ENCODE data around the gene TMEM256. TPM values are rescaled to one million over a fixed set of nuclear protein-coding genes. Genes with fewer than 3 reads are reported as not detected.

Gene TMEM256
- total RNA-seq, 1 donor from 2014 or later = 71.6 TPM

DNA sequence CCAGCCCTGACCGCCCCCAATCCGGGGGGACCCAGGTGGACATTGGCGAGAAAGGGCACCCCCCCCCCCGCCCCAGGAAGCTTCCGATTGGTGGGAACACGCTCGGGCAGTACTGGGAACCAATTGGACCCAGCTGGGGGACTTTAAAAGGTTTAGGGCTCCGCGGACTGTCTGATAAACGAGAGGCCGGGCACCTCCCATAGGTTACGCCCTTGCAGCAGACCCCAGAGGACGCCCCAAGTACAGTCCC, 245 bp downstream of the TMEM256 start:
- Mint-ChIP-seq H3K4me3 (peak overlapping the region; percentile 97), H3K4me1 (peaks cover 43% of the 10 kb centered on the region), H3K9me3 (no peaks in the 10 kb centered on the region), H3K27ac (ENCODE audit: unreplicated experiment) (peak overlapping the region; percentile 81), H3K27me3 (ENCODE audit: low read depth) (no peaks in the 10 kb centered on the region), H3K36me3 (ENCODE audit: low read depth) (peaks cover 3% of the 10 kb centered on the region)
- no peak for DNase-seq (ENCODE audit: low read depth, low spot score)
- no peak for TF ChIP-seq CTCF (conservative IDR thresholded peaks at IDR 0.05)

DNA sequence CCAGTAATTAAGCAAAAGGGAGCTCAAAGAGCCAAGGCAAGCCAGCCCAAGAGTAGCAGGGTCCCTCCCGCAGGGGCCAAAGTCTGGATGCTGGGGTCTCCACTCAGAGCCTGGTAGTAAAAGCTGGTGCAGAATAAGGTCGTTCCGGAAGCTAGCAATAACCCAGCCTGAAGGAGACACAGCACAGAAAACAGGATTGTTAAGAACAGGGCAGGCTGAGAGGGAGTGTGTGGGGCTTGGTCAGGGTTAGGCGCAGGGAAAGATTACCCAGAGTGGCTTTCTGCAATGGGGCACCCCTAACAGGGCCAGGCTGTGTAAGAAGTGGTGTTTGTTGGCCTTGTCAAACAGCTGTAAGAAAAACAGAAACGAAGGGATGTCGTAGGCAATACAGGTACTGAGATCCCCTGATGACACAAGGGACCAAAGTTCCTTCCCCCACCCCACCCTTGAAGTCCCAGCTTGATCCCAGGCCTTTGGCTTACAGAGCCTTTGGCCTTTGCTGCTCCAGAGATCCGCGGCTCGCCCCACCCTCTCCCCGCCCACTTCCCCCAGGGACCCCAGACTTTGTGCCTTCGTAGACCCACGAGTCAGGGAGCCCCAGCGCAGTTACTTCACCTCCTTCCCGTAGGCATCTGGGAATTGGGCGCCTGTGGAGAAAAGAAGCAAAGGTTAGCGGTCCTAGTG, 712 bp downstream of the TMEM256 start:
- peaks cover 48% of the 10 kb centered on the region for H3K4me1 Mint-ChIP-seq
- no peaks in the 10 kb centered on the region for H3K9me3 Mint-ChIP-seq
- TF ChIP-seq CTCF (conservative IDR thresholded peaks at IDR 0.05) = no peak
- H3K27me3 Mint-ChIP-seq (ENCODE audit: low read depth) = no peaks in the 10 kb centered on the region
- peak overlapping the region; percentile 97 for H3K4me3 Mint-ChIP-seq
- H3K36me3 Mint-ChIP-seq (ENCODE audit: low read depth) = peaks cover 3% of the 10 kb centered on the region
- peak overlapping the region; percentile 92 for H3K27ac Mint-ChIP-seq (ENCODE audit: unreplicated experiment)
- DNase-seq (ENCODE audit: low read depth, low spot score) = peak; percentile 34

GRCh38 chr17:7398612-7399011, 5.3 kb downstream of the TMEM256 start:
- Mint-ChIP-seq H3K4me1 (peaks cover 32% of the 10 kb centered on the region), H3K9me3 (no peaks in the 10 kb centered on the region), H3K36me3 (ENCODE audit: low read depth) (peaks cover 3% of the 10 kb centered on the region), H3K4me3 (peak overlapping the region; percentile 71), H3K27me3 (ENCODE audit: low read depth) (no peaks in the 10 kb centered on the region), H3K27ac (ENCODE audit: unreplicated experiment) (no peak overlapping the region)
- no peak for TF ChIP-seq CTCF (conservative IDR thresholded peaks at IDR 0.05)
- no peak for DNase-seq (ENCODE audit: low read depth, low spot score)

DNA sequence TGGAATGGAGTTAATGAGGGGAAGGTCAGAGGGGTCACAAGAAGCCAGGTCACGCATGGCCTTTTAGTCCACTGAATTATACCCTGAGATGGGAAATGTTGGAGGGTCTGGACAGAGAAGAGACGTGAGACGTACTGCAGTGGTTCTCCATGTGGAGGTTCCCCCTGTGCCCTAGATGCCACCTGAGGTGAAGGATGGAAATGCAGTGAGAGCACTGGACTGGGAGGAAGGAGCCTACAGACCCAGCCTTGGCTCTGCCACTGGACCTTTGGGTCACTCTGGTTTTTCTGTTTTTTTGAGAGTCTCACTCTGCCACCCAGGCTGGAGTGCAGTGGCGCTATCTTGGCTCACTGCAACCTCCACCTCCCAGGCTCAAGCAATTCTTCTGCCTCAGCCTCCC, 7.8 kb downstream of the TMEM256 start:
- Mint-ChIP-seq H3K4me3 (peak overlapping the region; percentile 41), H3K4me1 (peaks cover 20% of the 10 kb centered on the region), H3K9me3 (no peaks in the 10 kb centered on the region), H3K27me3 (ENCODE audit: low read depth) (no peaks in the 10 kb centered on the region), H3K36me3 (ENCODE audit: low read depth) (no peaks in the 10 kb centered on the region), H3K27ac (ENCODE audit: unreplicated experiment) (no peak overlapping the region)
- no peak for TF ChIP-seq CTCF (conservative IDR thresholded peaks at IDR 0.05)
- no peak for DNase-seq (ENCODE audit: low read depth, low spot score)

DNA sequence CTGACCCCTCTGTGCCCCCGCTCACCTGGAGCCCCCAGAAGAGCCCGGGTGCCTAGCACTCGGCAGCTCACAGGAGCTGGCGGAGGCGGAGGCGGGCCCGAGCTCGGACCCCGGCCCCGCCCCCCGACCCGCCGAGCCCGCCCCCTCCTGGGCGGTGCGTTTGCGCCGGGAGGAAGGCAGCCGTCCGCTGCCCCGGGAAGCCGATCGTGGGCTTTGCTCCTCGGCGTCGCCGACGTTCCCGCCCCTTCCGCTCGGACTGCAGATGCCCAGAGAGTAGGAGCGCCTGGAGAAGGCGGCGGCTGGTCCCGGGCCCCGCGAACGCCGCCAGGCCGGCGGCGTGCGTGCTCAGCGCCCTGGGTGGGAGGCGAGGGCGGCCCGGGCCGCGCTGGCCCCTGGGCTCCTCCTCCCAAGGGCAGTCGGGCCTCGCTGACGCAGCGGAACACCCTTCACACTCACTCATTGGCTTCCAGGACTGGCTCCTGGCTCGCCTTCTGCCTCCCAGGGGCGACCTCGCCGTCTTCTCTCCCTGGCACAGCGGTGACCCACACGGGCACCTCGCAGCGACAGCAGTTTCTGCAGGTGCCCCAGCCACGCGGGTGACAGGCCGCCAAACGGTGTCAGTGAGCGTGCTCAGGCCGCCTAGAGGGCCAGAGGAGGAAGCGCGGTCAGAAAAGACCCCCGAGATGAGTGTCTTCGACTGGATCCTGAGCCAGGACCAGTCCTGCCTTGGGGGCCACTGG, 9.3 kb downstream of the TMEM256 start, which contains the start of gene PLSCR3:
Gene PLSCR3, minus strand, starts transcription at position 74 of the 740 bp plus-strand sequence. CDS start 415 bp downstream, outside the sequence.
- TF ChIP-seq CTCF (conservative IDR thresholded peaks at IDR 0.05) = peak; percentile 64
- Mint-ChIP-seq H3K9me3 (no peaks in the 10 kb centered on the region), H3K4me3 (peak within 1 kb of the TSS; percentile 88), H3K36me3 (ENCODE audit: low read depth) (no peaks in the 10 kb centered on the region), H3K27ac (ENCODE audit: unreplicated experiment) (peak within 1 kb of the TSS; percentile 92), H3K27me3 (ENCODE audit: low read depth) (no peaks in the 10 kb centered on the region), H3K4me1 (peaks cover 17% of the 10 kb centered on the region)
- DNase-seq (ENCODE audit: low read depth, low spot score) = peak; percentile 81

Measured in neural crest cell (in vitro differentiated cells).